Stimulated activated CD4-positive, alpha-beta T cell treated with anti-CD3 and anti-CD28 coated beads, Interleukin-2, amount 100 ng/mL, for 4 hours (primary cell): ENCODE measurements around the gene RNF4.
"Not testable (repeated sequence)": the region's sequence is repeated elsewhere in the genome, so short reads cannot be mapped to it uniquely, and the experiment has no call there.

ENCODE experiments used
- DNase-seq: peaks from one replicate; pipeline ENCODE4 v3.0.0-alpha.2; 2020; ENCODE audit warnings: low read depth

The RNF4 gene

GRCh38 chr4:2468456-2469191 is at the start of gene RNF4:
Gene RNF4, plus strand, starts transcription at chr4:2469106. Its CDS starts 21,388 bp downstream, at chr4:2490494.
- DNase-seq: peak; percentile 95

GRCh38 chr4:2419814-2420213 is 49.1 kb upstream of the RNF4 start:
- no peak for DNase-seq

DNA sequence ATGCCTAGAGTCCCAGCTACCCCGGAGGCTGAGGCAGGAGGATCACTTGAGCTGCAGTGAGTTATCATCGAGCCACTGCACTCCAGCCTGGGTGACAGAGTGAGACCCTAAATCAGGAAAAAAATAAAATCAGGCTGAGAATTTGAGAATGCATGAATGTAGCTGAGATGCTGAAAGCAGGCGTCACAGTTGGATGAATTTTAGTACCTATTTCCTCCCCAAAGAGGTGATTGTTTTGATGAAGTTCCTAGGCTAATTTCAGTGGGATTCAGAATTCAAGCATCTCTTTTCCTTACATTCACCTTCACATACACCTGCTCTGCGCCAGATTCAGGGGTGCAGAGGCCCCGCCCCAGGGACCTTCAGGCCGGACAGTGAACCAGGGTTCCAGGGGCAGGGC is 47.0 kb upstream of the RNF4 start:
- no peak for DNase-seq

GRCh38 chr4:2423066-2423465 is 45.8 kb upstream of the RNF4 start:
- no peak for DNase-seq

- DNase-seq: no peak
Observed at GRCh38 chr4:2423695-2424094, 45.2 kb upstream of the RNF4 start.

GRCh38 chr4:2424581-2424980 is 44.3 kb upstream of the RNF4 start:
- no peak for DNase-seq

GRCh38 chr4:2425386-2426068 is 43.4 kb upstream of the RNF4 start:
- DNase-seq: no peak

- no peak for DNase-seq
Observed at GRCh38 chr4:2426069-2426397, 42.9 kb upstream of the RNF4 start.

DNA sequence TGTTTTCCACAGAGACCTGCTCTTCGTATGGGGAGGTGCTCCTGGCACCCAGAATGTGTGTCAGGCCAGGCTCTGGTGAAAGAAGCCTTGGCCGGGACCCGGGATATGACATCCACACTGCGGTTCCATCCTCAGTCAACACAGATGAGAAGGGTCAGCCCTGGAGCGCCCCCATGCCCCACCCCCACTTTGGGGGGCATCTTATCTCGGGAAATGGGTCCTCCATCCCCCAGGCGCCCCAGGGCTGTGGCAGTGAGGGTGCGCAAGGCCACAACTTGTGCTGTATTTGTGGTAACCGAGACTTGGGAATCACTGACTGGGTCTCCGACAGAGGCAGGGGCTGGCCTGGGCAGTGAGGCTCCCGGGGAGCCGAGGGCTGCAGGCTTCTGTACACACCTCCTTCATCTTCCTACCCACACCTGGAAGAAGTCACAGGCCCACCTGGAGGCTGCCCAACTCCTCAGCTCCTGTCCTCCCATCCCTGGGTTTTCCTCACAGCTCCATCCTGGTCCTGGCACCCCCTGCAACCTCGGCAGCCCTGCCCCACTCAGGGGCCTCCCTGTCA is 42.1 kb upstream of the RNF4 start:
- DNase-seq: no peak

GRCh38 chr4:2427383-2428334 is 41.2 kb upstream of the RNF4 start:
- no peak for DNase-seq

GRCh38 chr4:2428496-2429213 is 40.3 kb upstream of the RNF4 start:
- no peak for DNase-seq

GRCh38 chr4:2429945-2430757 is 38.8 kb upstream of the RNF4 start:
- DNase-seq: not testable (repeated sequence)

GRCh38 chr4:2432004-2432403 is 36.9 kb upstream of the RNF4 start:
- DNase-seq: no peak

DNA sequence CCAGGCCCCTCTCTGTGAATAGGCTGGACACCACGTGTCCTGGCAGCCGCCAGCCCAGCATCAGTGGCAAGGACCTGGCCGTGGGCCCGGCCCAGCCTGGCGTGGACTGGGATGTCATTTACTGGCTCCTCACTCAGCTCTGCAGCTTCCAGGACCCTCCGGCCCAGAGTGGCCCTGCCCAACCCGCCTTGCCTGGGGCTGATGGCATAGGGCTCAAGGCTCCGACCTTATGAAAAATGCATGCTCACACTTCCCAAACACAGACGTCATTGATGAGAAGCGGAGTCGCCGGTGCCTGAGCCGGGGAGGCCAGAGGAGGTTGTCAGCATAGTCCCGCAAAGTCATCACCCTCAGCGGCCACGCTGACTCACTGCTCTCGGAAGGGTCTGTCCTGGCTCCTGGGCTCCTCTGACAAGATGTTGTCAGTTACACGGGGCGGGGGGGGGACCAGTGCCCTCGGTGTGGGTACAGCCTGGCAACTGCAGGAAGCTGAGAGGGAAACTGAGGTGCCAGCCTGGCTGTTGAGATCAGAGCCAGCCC is 35.8 kb upstream of the RNF4 start:
- DNase-seq: no peak

DNA sequence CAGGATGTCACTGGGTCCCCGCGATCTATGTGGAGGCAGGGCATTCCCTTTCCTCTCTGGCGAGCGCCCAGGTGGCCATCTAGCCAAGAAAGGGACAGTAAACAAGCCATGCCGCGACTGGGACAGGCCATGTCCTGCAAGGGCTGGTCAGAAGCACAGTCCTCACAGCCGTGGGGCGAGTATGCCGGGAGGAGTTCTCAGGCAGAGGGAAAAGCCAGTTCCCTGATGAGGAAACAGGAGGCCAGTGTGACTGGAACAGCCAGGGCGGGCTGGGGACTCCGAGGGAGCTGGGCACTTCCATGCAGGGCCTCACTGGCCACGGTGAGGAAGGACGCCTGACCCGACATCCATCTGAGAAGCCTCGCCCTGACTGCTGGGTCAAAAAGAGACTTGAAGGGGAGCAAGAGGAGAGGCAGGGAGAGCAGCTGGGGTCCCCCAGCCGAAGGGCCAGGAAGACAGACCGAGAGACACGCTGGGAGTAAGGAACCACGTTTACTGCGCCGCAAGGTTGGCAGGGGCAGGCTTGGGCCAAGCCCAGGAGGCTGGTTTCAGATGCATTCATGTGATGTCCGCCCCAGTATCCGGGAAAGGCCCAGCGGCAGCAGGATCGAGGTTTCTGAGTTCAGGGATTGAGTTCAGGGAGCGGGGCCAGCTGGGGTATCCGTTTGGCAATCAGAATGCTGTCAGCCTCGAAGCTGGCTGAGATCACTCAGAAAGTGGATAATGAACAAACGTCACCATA is 35.1 kb upstream of the RNF4 start:
- DNase-seq: no peak

GRCh38 chr4:2434420-2434819 is 34.5 kb upstream of the RNF4 start:
- no peak for DNase-seq

- DNase-seq: no peak
Observed at GRCh38 chr4:2436301-2436700, 32.6 kb upstream of the RNF4 start.

DNA sequence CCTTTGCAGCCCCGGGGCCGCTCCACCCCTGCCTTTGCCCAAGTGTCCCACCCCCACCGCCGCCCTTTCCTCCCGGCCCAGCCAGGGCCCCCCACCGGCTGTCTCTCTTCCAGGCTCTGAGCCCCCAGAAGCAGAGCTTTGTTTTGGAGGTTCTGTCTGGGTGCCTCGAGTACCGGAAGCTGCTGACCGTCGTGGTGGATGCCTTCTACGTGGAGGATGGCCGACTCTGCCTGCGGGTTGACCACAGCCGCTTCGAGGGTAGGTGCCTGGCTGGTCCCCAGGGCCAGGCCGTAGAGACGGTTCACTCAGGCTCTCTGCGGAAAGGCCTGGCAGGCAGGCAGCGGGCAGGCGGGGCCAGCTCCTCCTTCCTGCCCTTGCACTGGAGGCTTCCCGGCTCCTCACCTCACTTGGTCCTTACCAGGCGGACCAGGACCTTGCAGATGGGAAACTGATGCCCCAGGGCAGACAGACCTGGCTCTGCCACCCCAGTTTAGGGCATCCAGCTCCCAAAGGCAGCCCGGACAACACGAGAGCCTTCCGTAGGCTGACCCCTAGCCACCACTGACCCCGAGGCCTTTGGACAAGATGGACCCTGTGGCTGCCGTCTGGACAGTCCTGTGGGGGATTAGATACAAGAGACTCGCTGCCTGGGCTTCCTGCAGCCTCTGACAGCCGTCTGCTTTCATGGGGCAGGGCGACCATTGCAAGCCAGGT is 32.0 kb upstream of the RNF4 start:
- DNase-seq: no peak
